ENCODE data around the gene HYAL1.

HYAL1 gene

GRCh38 chr3:50325497-50326181 lies 22.3 kb upstream of the HYAL1 start:
- no peak for DNase-seq (ENCODE audit: low read depth)
- no peak for TF ChIP-seq CTCF (IDR thresholded peaks at IDR 0.05; ENCODE audit: insufficient read depth, low read depth, low read length, missing control alignments)
- no peak overlapping the region for H3K4me3 ChIP-seq (ENCODE audit: low read length)

GRCh38 chr3:50325113-50325480 lies 21.7 kb upstream of the HYAL1 start:
- TF ChIP-seq CTCF (IDR thresholded peaks at IDR 0.05; ENCODE audit: insufficient read depth, low read depth, low read length, missing control alignments) = no peak
- no peak for DNase-seq (ENCODE audit: low read depth)
- H3K4me3 ChIP-seq (ENCODE audit: low read length) = no peak overlapping the region

DNA sequence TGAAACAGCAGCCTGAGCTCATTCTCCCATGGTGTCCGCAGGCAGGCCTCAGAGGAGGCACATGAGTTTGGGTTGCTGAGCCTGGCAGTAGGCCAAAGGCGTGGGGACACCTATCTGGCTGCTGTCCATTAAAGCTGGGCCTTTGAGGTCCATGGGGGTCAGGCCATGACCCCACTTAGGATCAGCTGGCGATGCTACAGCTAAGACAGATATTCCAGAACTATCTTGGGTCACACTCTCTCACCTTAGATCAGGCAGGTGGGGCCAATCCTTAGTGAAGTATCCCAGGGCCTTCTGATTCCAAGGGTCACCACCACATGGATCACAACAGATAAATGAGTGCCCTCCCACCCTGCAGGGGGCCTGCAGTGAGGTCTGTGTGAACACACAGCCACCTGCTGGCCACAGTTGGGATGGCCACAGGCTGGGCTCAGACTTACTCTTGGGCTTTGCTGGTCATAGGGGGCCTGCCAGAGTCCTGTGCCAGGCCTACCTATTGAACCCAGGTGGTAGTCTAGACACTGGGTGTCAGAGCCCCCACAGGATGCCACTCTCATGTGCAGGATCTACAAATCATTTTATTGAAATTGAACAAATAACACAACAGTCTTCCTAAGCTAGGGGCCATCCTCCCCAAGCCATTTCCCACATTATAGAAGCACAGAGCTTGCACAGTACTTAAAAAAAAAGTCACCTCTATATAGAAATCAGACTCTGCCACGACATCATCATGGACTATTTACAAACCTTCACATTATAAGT lies 21.2 kb upstream of the HYAL1 start:
- peak; percentile 85 for TF ChIP-seq CTCF (IDR thresholded peaks at IDR 0.05; ENCODE audit: insufficient read depth, low read depth, low read length, missing control alignments)
- DNase-seq (ENCODE audit: low read depth) = peak; percentile 68
- no peak overlapping the region for H3K4me3 ChIP-seq (ENCODE audit: low read length)

DNA sequence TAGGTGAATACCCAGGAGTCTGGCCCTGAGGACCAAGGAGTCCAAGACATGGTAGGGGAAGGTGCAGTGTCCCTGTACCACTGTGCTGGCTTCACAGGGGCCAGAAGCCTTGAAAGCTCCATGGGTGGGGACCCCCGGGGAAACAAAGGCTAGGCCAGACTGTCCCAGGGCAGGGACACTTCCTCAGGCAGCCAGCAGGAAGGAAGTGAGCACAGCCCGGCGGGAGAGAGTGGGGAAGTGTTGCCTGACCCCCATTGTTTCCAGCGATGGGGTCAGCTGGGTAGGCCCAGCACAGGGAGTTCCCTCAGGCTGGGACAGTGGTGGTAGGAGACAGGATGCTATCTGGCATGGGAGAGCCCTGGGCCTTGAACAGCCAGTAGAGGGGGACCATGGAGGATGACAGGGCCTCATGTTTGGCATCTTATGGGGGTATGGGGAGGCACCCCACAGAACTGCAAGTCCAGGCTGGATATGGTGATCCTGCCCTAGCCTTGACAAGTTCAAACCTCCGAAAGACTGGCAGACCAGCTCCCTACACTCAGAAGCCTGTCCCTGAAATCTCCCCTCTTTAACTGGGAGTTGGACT lies 20.3 kb upstream of the HYAL1 start:
- DNase-seq (ENCODE audit: low read depth) = no peak
- TF ChIP-seq CTCF (IDR thresholded peaks at IDR 0.05; ENCODE audit: insufficient read depth, low read depth, low read length, missing control alignments) = no peak
- no peak overlapping the region for H3K4me3 ChIP-seq (ENCODE audit: low read length)

DNA sequence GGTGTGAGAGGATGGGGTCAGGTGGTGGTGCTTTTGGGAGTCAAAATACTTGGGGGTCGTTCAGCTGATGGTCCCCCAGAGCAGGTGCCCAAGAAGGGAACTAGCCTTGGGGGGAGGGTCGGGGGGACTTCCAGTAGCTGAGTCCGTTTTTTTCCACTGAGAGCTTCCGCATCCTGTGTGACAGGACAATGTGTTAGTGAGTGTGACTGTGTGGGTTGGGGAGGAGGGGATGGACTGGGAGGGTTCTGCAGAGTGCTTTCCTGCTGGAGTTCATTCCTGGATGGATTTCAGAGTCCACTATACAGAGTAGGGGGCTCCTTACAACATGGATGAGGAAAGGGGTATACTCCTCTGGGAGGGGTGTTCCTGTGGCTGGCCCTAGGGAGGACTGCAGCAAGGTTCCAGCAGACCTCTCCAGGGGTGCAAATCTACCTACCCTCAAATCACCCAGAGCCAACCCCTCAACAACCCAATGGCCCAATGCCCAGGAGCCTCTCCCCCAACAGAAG lies 19.8 kb upstream of the HYAL1 start:
- DNase-seq (ENCODE audit: low read depth) = no peak
- H3K4me3 ChIP-seq (ENCODE audit: low read length) = no peak overlapping the region
- TF ChIP-seq CTCF (IDR thresholded peaks at IDR 0.05; ENCODE audit: insufficient read depth, low read depth, low read length, missing control alignments) = no peak

GRCh38 chr3:50322386-50323091 lies 19.2 kb upstream of the HYAL1 start, which contains the start of gene HYAL2:
Gene HYAL2, minus strand, starts transcription at chr3:50322745. Its CDS starts 2,256 bp downstream, at chr3:50320489.
- no peak for DNase-seq (ENCODE audit: low read depth)
- TF ChIP-seq CTCF (IDR thresholded peaks at IDR 0.05; ENCODE audit: insufficient read depth, low read depth, low read length, missing control alignments) = no peak
- H3K4me3 ChIP-seq (ENCODE audit: low read length) = peak within 1 kb of the TSS; percentile 92

All from epithelial cell of esophagus (primary cell).